Activated CD4-positive, alpha-beta T cell treated with anti-CD3 and anti-CD28 coated beads, Interleukin-2, Interleukin-4, amounts not matched to agents 100 ng/mL and 50 ng/mL, durations not matched to agents 16 hours and 8 hours (primary cell): Measurements from ENCODE around the gene GPSM1.

Experiments
- DNase-seq: peaks from one replicate; pipeline ENCODE4 v3.0.0-alpha.2; 2020; ENCODE audit warnings: low spot score

Gene GPSM1

GRCh38 chr9:136304456-136304855 lies 22.9 kb upstream of the GPSM1 start:
- no peak for DNase-seq

GRCh38 chr9:136304981-136305380 lies 22.4 kb upstream of the GPSM1 start:
- no peak for DNase-seq

GRCh38 chr9:136305804-136306203 lies 21.5 kb upstream of the GPSM1 start:
- DNase-seq: no peak

- DNase-seq: no peak
These were observed 20.8 kb upstream of the GPSM1 start for GRCh38 chr9:136306211-136307208.

- DNase-seq: no peak
These were observed 20.1 kb upstream of the GPSM1 start for GRCh38 chr9:136307215-136307750.

- no peak for DNase-seq
These were observed 19.2 kb upstream of the GPSM1 start for GRCh38 chr9:136308006-136308701.

- DNase-seq: no peak
These were observed 18.7 kb upstream of the GPSM1 start for GRCh38 chr9:136308702-136309053.

GRCh38 chr9:136309101-136309801 lies 18.1 kb upstream of the GPSM1 start:
- no peak for DNase-seq

GRCh38 chr9:136309806-136310220 lies 17.5 kb upstream of the GPSM1 start:
- DNase-seq: no peak

GRCh38 chr9:136310273-136311030 lies 16.9 kb upstream of the GPSM1 start:
- no peak for DNase-seq

- DNase-seq: no peak
These were observed 16.0 kb upstream of the GPSM1 start for GRCh38 chr9:136311051-136312008.

- no peak for DNase-seq
These were observed 15.3 kb upstream of the GPSM1 start for GRCh38 chr9:136312009-136312375.

- DNase-seq: peak; percentile 27
These were observed 14.9 kb upstream of the GPSM1 start for GRCh38 chr9:136312436-136312835.

- DNase-seq: no peak
These were observed 14.0 kb upstream of the GPSM1 start for GRCh38 chr9:136313111-136314055.

GRCh38 chr9:136314056-136314416 lies 13.3 kb upstream of the GPSM1 start:
- DNase-seq: no peak

- DNase-seq: no peak
These were observed 12.4 kb upstream of the GPSM1 start for GRCh38 chr9:136314944-136315343.

- DNase-seq: no peak
These were observed 11.0 kb upstream of the GPSM1 start for GRCh38 chr9:136316271-136316751.

GRCh38 chr9:136316896-136317676 lies 10.3 kb upstream of the GPSM1 start:
- DNase-seq: no peak
